GM12864 (cell line): Measurements from ENCODE around the gene MAB21L3.

Experiments used
- DNase-seq: peaks from one replicate; pipeline ENCODE4 v3.0.0-alpha.2; 2011; ENCODE audit warnings: low read depth
- H3K4me3 ChIP-seq: 2 replicates; pipeline ENCODE4 v1.5.1; 2011; ENCODE audit warnings: mild to moderate bottlenecking, low read depth, low read length, control low read depth
- CTCF ChIP-seq: IDR thresholded peaks from 2 replicates; pipeline ENCODE4 v1.5.1; 2011; ENCODE audit warnings: low read depth, mild to moderate bottlenecking, moderate library complexity, low read length, control low read depth, inconsistent platforms; ENCODE audit errors: missing control alignments

MAB21L3 gene

GRCh38 chr1:116167625-116168276 lies 56.6 kb downstream of the MAB21L3 start:
- no peak for DNase-seq
- no peak for TF ChIP-seq CTCF
- H3K4me3 ChIP-seq: peak overlapping the region; percentile 52

- TF ChIP-seq CTCF: peak; percentile 92
- DNase-seq: peak; percentile 13
These were observed 57.3 kb downstream of the MAB21L3 start for GRCh38 chr1:116168277-116169032.

GRCh38 chr1:116169898-116170297 lies 58.7 kb downstream of the MAB21L3 start:
- no peak for TF ChIP-seq CTCF
- no peak for DNase-seq
- no peak overlapping the region for H3K4me3 ChIP-seq

More at GRCh38 chr1:116168277-116169032, 57.3 kb downstream of the MAB21L3 start:
- peak overlapping the region; percentile 52 for H3K4me3 ChIP-seq

GRCh38 chr1:116170721-116171589 lies 59.8 kb downstream of the MAB21L3 start:
- DNase-seq: no peak
- H3K4me3 ChIP-seq: no peak overlapping the region
- no peak for TF ChIP-seq CTCF

GRCh38 chr1:116172666-116173065 lies 61.5 kb downstream of the MAB21L3 start:
- no peak for DNase-seq
- TF ChIP-seq CTCF: no peak

GRCh38 chr1:116175611-116176010 lies 64.4 kb downstream of the MAB21L3 start:
- H3K4me3 ChIP-seq: no peak overlapping the region
- DNase-seq: no peak
- no peak for TF ChIP-seq CTCF

More at GRCh38 chr1:116172666-116173065, 61.5 kb downstream of the MAB21L3 start:
- no peak overlapping the region for H3K4me3 ChIP-seq
